OCI-M2 (cell line): ENCODE data around the gene PRIMA1.
"Not testable (repeated sequence)": the region's sequence is repeated elsewhere in the genome, so short reads cannot be mapped to it uniquely, and the experiment has no call there.

Experiments used
- DNase-seq: peaks from one replicate; lab custom pipeline; 2025; ENCODE audit not compliant: unreplicated experiment; lab: John Stamatoyannopoulos, UW

The PRIMA1 gene

GRCh38 chr14:93788293-93788542 is at the start of gene PRIMA1:
PRIMA1 (minus strand) TSS chr14:93788485; CDS start chr14:93787718, 767 bp downstream.
- no peak for DNase-seq

- no peak for DNase-seq
Observed at GRCh38 chr14:93834699-93835371, 46.5 kb upstream of the PRIMA1 start.

GRCh38 chr14:93832665-93833064 is 44.4 kb upstream of the PRIMA1 start:
- DNase-seq: no peak

- no peak for DNase-seq
Observed at GRCh38 chr14:93832081-93832480, 43.8 kb upstream of the PRIMA1 start.

- no peak for DNase-seq
Observed at GRCh38 chr14:93830753-93831461, 42.6 kb upstream of the PRIMA1 start.

GRCh38 chr14:93829839-93830481 is 41.7 kb upstream of the PRIMA1 start:
- no peak for DNase-seq

GRCh38 chr14:93825235-93825553 is 36.9 kb upstream of the PRIMA1 start:
- DNase-seq: no peak

- DNase-seq: no peak
Observed at GRCh38 chr14:93824518-93825234, 36.4 kb upstream of the PRIMA1 start.

- DNase-seq: no peak
Observed at GRCh38 chr14:93824076-93824475, 35.8 kb upstream of the PRIMA1 start.

- no peak for DNase-seq
Observed at GRCh38 chr14:93821051-93821450, 32.8 kb upstream of the PRIMA1 start.

GRCh38 chr14:93818857-93819256 is 30.6 kb upstream of the PRIMA1 start:
- no peak for DNase-seq

- no peak for DNase-seq
Observed at GRCh38 chr14:93811676-93812075, 23.4 kb upstream of the PRIMA1 start.

GRCh38 chr14:93811020-93811419 is 22.7 kb upstream of the PRIMA1 start:
- DNase-seq: no peak

GRCh38 chr14:93809491-93810420 is 21.5 kb upstream of the PRIMA1 start:
- DNase-seq: not testable (repeated sequence)

GRCh38 chr14:93804654-93805053 is 16.4 kb upstream of the PRIMA1 start:
- no peak for DNase-seq

- no peak for DNase-seq
Observed at GRCh38 chr14:93803408-93804318, 15.4 kb upstream of the PRIMA1 start.

GRCh38 chr14:93799989-93800921 is 12.0 kb upstream of the PRIMA1 start:
- no peak for DNase-seq

GRCh38 chr14:93799617-93799988 is 11.3 kb upstream of the PRIMA1 start:
- no peak for DNase-seq

- no peak for DNase-seq
Observed at GRCh38 chr14:93797536-93797935, 9.3 kb upstream of the PRIMA1 start.
